Mesendoderm (in vitro differentiated cells): ENCODE measurements around the gene PPIF.

Source experiments
- DNase-seq: peaks from one replicate; pipeline ENCODE4 v3.0.0; 2013
- H2AK5ac ChIP-seq: 2 replicates; pipeline ENCODE4 v1.6.1; 2013; ENCODE audit warnings: low read length, inconsistent platforms
- H2BK120ac ChIP-seq: 2 replicates; pipeline ENCODE4 v1.6.1; 2013; ENCODE audit warnings: low read depth, mild to moderate bottlenecking, low read length, moderate library complexity, mixed read lengths
- H2BK15ac ChIP-seq: replicated peaks from 2 replicates; pipeline ENCODE4 v1.6.1; 2013; ENCODE audit warnings: low read depth, mild to moderate bottlenecking, moderate library complexity
- H2BK5ac ChIP-seq: 2 replicates; pipeline ENCODE4 v1.6.1; 2013; ENCODE audit warnings: low read length, inconsistent platforms
- H3K18ac ChIP-seq: 2 replicates; pipeline ENCODE4 v1.6.1; 2013; ENCODE audit warnings: mild to moderate bottlenecking, low read length, mixed read lengths
- H3K23ac ChIP-seq: one replicate; pipeline ENCODE4 v1.6.1; 2013; ENCODE audit warnings: low read length
- H3K27ac ChIP-seq: 2 replicates; pipeline ENCODE4 v1.5.1; 2013; ENCODE audit warnings: low read depth, mild to moderate bottlenecking, inconsistent platforms, low read length, moderate library complexity
- H3K27me3 ChIP-seq: 2 replicates; pipeline ENCODE4 v1.6.1; 2013; ENCODE audit warnings: low read length, control low read depth, mild to moderate bottlenecking, inconsistent platforms; ENCODE audit not compliant: insufficient read depth, poor library complexity
- H3K36me3 ChIP-seq: 2 replicates; pipeline ENCODE4 v1.6.1; 2013; ENCODE audit warnings: low read length, inconsistent platforms; ENCODE audit not compliant: control insufficient read depth, insufficient read depth
- H3K4ac ChIP-seq: one replicate; pipeline ENCODE4 v1.6.1; 2013; ENCODE audit warnings: low read depth, mild to moderate bottlenecking, low read length, moderate library complexity
- H3K4me1 ChIP-seq: 2 replicates; pipeline ENCODE4 v1.6.1; 2013; ENCODE audit warnings: low read depth, low read length, inconsistent platforms; ENCODE audit not compliant: control insufficient read depth
- H3K4me2 ChIP-seq: 2 replicates; pipeline ENCODE4 v1.6.1; 2013; ENCODE audit warnings: low read length
- H3K4me3 ChIP-seq: 2 replicates; pipeline ENCODE4 v1.5.1; 2013; ENCODE audit warnings: mild to moderate bottlenecking, low read length
- H3K56ac ChIP-seq: one replicate; pipeline ENCODE4 v1.6.1; 2013; ENCODE audit warnings: low read length
- H3K79me1 ChIP-seq: 2 replicates; pipeline ENCODE4 v1.6.1; 2013; ENCODE audit warnings: low read length, inconsistent platforms
- H3K79me2 ChIP-seq: 2 replicates; pipeline ENCODE4 v1.6.1; 2013; ENCODE audit warnings: mild to moderate bottlenecking, low read length; ENCODE audit not compliant: control insufficient read depth, insufficient read depth
- H3K9ac ChIP-seq: 2 replicates; pipeline ENCODE4 v1.6.1; 2013; ENCODE audit warnings: low read length, inconsistent platforms
- H4K5ac ChIP-seq: one replicate; pipeline ENCODE4 v1.6.1; 2013; ENCODE audit warnings: low read length
- H4K8ac ChIP-seq: one replicate; pipeline ENCODE4 v1.6.1; 2013; ENCODE audit warnings: low read depth, mild to moderate bottlenecking, control low read depth, low read length, moderate library complexity
- WGBS: extraction: QIAGEN DNeasy Blood & Tissue Kit; methylation state at CpG from one replicate; pipeline ENCODE4 v1.1.7; 2013; ENCODE audit warnings: low lambda C conversion rate, missing lambda C conversion rate; ENCODE audit not compliant: insufficient coverage; ENCODE audit errors: extremely low coverage; 5-methylcytosine and 5-hydroxymethylcytosine counted together

The PPIF gene

DNA sequence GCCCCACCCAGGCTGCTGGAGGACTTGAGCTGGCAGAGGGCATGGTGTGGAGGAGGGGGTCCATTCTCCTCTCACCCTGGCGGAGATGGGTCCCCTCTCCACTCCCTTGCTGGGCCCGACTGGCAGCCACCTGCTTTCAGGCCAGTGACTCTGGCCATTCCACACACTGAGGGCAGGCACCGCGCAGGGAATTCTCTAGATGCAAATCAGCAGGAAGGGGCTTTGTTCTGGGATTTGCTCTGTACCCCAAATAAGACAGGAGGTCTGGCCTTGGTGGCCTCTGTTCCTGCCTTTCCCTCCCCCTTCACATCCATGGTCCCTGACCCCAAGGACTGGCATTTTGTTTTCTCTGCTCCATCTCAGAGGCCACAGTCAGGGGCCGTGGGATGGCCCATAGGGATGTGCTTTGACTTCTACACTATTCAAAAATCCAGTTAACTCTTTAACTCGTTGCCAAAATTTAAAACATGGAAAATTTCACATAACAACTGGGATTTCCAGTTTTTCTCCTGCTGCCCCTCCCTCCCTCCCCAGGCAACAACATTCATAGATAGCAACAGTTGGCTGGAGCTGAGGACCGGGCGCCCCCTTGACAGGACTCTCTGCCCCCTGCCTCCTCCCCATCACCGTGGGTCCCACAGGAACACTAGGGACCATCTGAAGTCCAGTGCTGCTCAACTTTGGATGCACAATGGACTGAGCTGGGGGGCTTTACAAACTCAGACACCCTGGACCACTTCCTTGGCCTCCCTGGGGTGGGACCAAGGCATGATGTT, 33.9 kb downstream of the PPIF start:
- Histone ChIP-seq H3K18ac (no peak overlapping the region), H3K4me1 (no peaks in the 10 kb centered on the region), H2BK120ac (no peak overlapping the region), H2BK5ac (no peak overlapping the region), H3K79me2 (no peaks in the 10 kb centered on the region), H3K36me3 (no peaks in the 10 kb centered on the region), H3K4me3 (no peak overlapping the region), H3K79me1 (no peaks in the 10 kb centered on the region), H3K4me2 (no peak overlapping the region), H4K8ac (no peak overlapping the region), H2AK5ac (no peak overlapping the region), H3K9ac (no peak overlapping the region), H4K5ac (no peak overlapping the region), H3K27ac (no peak overlapping the region), H3K23ac (no peak overlapping the region), H3K56ac (no peak overlapping the region), H2BK15ac (no peak overlapping the region), H3K4ac (no peak overlapping the region), H3K27me3 (no peaks in the 10 kb centered on the region)
- WGBS: no CpG with 5 or more reads among the region's 9 CpGs
- DNase-seq: no peak

DNA sequence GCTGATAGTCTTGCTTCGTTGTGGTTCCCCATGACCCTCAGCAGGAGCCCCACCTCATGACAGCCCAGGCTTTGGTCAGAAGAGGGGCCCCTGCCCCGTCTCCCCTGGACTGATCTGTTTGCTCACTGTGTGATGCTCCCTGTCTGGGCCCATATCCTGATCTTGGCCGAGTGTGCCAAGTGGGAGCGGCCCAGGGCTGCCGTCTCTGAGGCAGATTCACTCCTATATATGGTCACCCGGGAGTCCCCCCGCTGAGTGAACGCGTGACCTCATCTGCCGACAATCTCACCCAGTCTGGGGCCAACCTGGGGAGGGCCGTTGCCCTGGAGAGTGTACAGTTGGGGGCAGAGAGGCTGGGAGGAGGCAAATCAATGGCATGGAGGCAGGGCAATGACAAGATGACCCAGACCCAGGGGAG, 34.5 kb downstream of the PPIF start:
- H3K79me1 ChIP-seq: no peaks in the 10 kb centered on the region
- H4K8ac ChIP-seq: no peak overlapping the region
- H2BK5ac ChIP-seq: no peak overlapping the region
- H2BK120ac ChIP-seq: no peak overlapping the region
- no peak overlapping the region for H3K23ac ChIP-seq
- WGBS: no CpG with 5 or more reads among the region's 11 CpGs
- H4K5ac ChIP-seq: no peak overlapping the region
- H3K4me2 ChIP-seq: no peak overlapping the region
- peak; percentile 80 for DNase-seq
- no peak overlapping the region for H3K56ac ChIP-seq
- no peak overlapping the region for H3K9ac ChIP-seq
- H3K27me3 ChIP-seq: no peaks in the 10 kb centered on the region
- no peak overlapping the region for H2BK15ac ChIP-seq
- no peak overlapping the region for H3K4ac ChIP-seq
- H3K36me3 ChIP-seq: no peaks in the 10 kb centered on the region
- H2AK5ac ChIP-seq: no peak overlapping the region
- H3K79me2 ChIP-seq: no peaks in the 10 kb centered on the region
- H3K4me3 ChIP-seq: no peak overlapping the region
- H3K4me1 ChIP-seq: no peaks in the 10 kb centered on the region
- no peak overlapping the region for H3K18ac ChIP-seq
- no peak overlapping the region for H3K27ac ChIP-seq

- DNase-seq: no peak
- no peak overlapping the region for H3K27ac ChIP-seq
Observed at GRCh38 chr10:79382491-79382941, 35.2 kb downstream of the PPIF start.

GRCh38 chr10:79383974-79384606, 36.8 kb downstream of the PPIF start:
- no peaks in the 10 kb centered on the region for H3K79me2 ChIP-seq
- no peak overlapping the region for H4K5ac ChIP-seq
- H3K36me3 ChIP-seq: no peaks in the 10 kb centered on the region
- H3K4me2 ChIP-seq: no peak overlapping the region
- WGBS: no CpG with 5 or more reads among the region's 12 CpGs
- H3K4me1 ChIP-seq: no peaks in the 10 kb centered on the region
- H2AK5ac ChIP-seq: no peak overlapping the region
- H3K23ac ChIP-seq: no peak overlapping the region
- H3K4ac ChIP-seq: no peak overlapping the region
- H4K8ac ChIP-seq: no peak overlapping the region
- no peak overlapping the region for H2BK5ac ChIP-seq
- no peaks in the 10 kb centered on the region for H3K27me3 ChIP-seq
- no peak overlapping the region for H3K56ac ChIP-seq
- no peak for DNase-seq
- H3K4me3 ChIP-seq: no peak overlapping the region
- H2BK120ac ChIP-seq: no peak overlapping the region
- no peaks in the 10 kb centered on the region for H3K79me1 ChIP-seq
- no peak overlapping the region for H2BK15ac ChIP-seq
- no peak overlapping the region for H3K18ac ChIP-seq
- no peak overlapping the region for H3K27ac ChIP-seq
- H3K9ac ChIP-seq: no peak overlapping the region

More at GRCh38 chr10:79382491-79382941, 35.2 kb downstream of the PPIF start:
- H4K5ac ChIP-seq: no peak overlapping the region
- no peaks in the 10 kb centered on the region for H3K79me1 ChIP-seq
- no CpG with 5 or more reads among the region's 18 CpGs for WGBS
- H3K9ac ChIP-seq: no peak overlapping the region
- H3K36me3 ChIP-seq: no peaks in the 10 kb centered on the region
- H3K4ac ChIP-seq: no peak overlapping the region
- H3K18ac ChIP-seq: no peak overlapping the region
- no peaks in the 10 kb centered on the region for H3K27me3 ChIP-seq
- H3K4me1 ChIP-seq: no peaks in the 10 kb centered on the region
- H4K8ac ChIP-seq: no peak overlapping the region
- no peak overlapping the region for H3K23ac ChIP-seq
- no peak overlapping the region for H3K56ac ChIP-seq
- H3K79me2 ChIP-seq: no peaks in the 10 kb centered on the region
- H2BK120ac ChIP-seq: no peak overlapping the region
- H2AK5ac ChIP-seq: no peak overlapping the region
- no peak overlapping the region for H3K4me2 ChIP-seq
- H2BK5ac ChIP-seq: no peak overlapping the region
- no peak overlapping the region for H3K4me3 ChIP-seq
- H2BK15ac ChIP-seq: no peak overlapping the region

- Histone ChIP-seq H3K4me2 (no peak overlapping the region), H3K27me3 (no peaks in the 10 kb centered on the region), H3K56ac (no peak overlapping the region), H3K79me2 (no peaks in the 10 kb centered on the region), H4K8ac (no peak overlapping the region), H2BK120ac (no peak overlapping the region), H2BK5ac (no peak overlapping the region), H3K27ac (no peak overlapping the region), H3K4ac (no peak overlapping the region), H4K5ac (no peak overlapping the region), H3K36me3 (no peaks in the 10 kb centered on the region), H3K9ac (no peak overlapping the region), H2AK5ac (no peak overlapping the region), H3K23ac (no peak overlapping the region), H2BK15ac (no peak overlapping the region), H3K4me1 (no peaks in the 10 kb centered on the region), H3K79me1 (no peaks in the 10 kb centered on the region), H3K18ac (no peak overlapping the region), H3K4me3 (no peak overlapping the region)
- WGBS: no CpG with 5 or more reads among the region's 14 CpGs
- DNase-seq: no peak
Observed at GRCh38 chr10:79384773-79385391, 37.6 kb downstream of the PPIF start.
